GM15510 (cell line): ENCODE data around the gene MINK1.

ENCODE experiments used
- POLR2A ChIP-seq: IDR thresholded peaks from 3 replicates; pipeline ENCODE4 v1.6.1; 2011; ENCODE audit warnings: borderline replicate concordance; ENCODE audit not compliant: insufficient read length; ENCODE audit errors: extremely low read depth

MINK1 gene

GRCh38 chr17:4834681-4835020 is 1.5 kb downstream of the MINK1 start:
- no peak for TF ChIP-seq POLR2A

GRCh38 chr17:4836221-4836620 is 3.1 kb downstream of the MINK1 start:
- TF ChIP-seq POLR2A: no peak

GRCh38 chr17:4837471-4838308 is 4.5 kb downstream of the MINK1 start:
- TF ChIP-seq POLR2A: no peak

GRCh38 chr17:4838309-4838785 is 5.2 kb downstream of the MINK1 start:
- no peak for TF ChIP-seq POLR2A

GRCh38 chr17:4839221-4839620 is 6.1 kb downstream of the MINK1 start:
- no peak for TF ChIP-seq POLR2A

- no peak for TF ChIP-seq POLR2A
Observed at GRCh38 chr17:4839965-4840892, 7.1 kb downstream of the MINK1 start.

- no peak for TF ChIP-seq POLR2A
Observed at GRCh38 chr17:4840893-4841242, 7.7 kb downstream of the MINK1 start.

- no peak for TF ChIP-seq POLR2A
Observed at GRCh38 chr17:4842376-4842775, 9.2 kb downstream of the MINK1 start.

- no peak for TF ChIP-seq POLR2A
Observed at GRCh38 chr17:4843321-4844000, 10.3 kb downstream of the MINK1 start.

GRCh38 chr17:4845118-4845517 is 12.0 kb downstream of the MINK1 start:
- no peak for TF ChIP-seq POLR2A

GRCh38 chr17:4846635-4847390 is 13.7 kb downstream of the MINK1 start:
- no peak for TF ChIP-seq POLR2A

GRCh38 chr17:4849011-4849536 is 15.9 kb downstream of the MINK1 start:
- no peak for TF ChIP-seq POLR2A

GRCh38 chr17:4850246-4850645 is 17.1 kb downstream of the MINK1 start:
- TF ChIP-seq POLR2A: no peak

GRCh38 chr17:4851084-4851483 is 17.9 kb downstream of the MINK1 start:
- no peak for TF ChIP-seq POLR2A

- no peak for TF ChIP-seq POLR2A
Observed at GRCh38 chr17:4852567-4853207, 19.5 kb downstream of the MINK1 start.
